Gastrocnemius medialis (tissue), 4 donors: Measurements from ENCODE around the gene ARHGEF9. TPM values are rescaled to one million over a fixed set of nuclear protein-coding genes. Genes with fewer than 3 reads are reported as not detected.
"Not testable (repeated sequence)": the region's sequence is repeated elsewhere in the genome, so short reads cannot be mapped to it uniquely, and the experiment has no call there.

Experiments used
- ATAC-seq, 2 donors: fragments of 150-250 bp; one replicate each; pipeline ENCODE4 v1.9.1; 2016
- DNase-seq, 2 donors: peaks; one replicate each; pipeline ENCODE4 v3.0.0-alpha.2; 2019
- H3K27ac ChIP-seq, 4 donors: fragments of 200-600 bp; sonication (generic); 1 replicate in 1 of 4; 2 replicates in 3 of 4; pipeline ENCODE4 v1.5.1; 2016 to 2018; ENCODE audit warnings: mild to moderate bottlenecking in 2 of 4, moderate library complexity in 1 of 4
- H3K27me3 ChIP-seq, 3 donors: fragments of 200-600 bp; sonication (generic) in 2 of 3; 1 replicate in 1 of 3; 2 replicates in 2 of 3; pipeline versions ENCODE4 v1.5.1 to v1.6.0; 2016 to 2019; ENCODE audit warnings: mild to moderate bottlenecking in 1 of 3, moderate library complexity in 1 of 3
- H3K36me3 ChIP-seq, 2 donors: fragments of 200-600 bp; sonication (generic) in 1 of 2; one replicate each; pipeline ENCODE4 v1.5.1; 2017 to 2018
- H3K4me1 ChIP-seq, 2 donors: fragments of 200-600 bp; sonication (generic) in 1 of 2; one replicate each; pipeline ENCODE4 v1.5.1; 2016 to 2017; ENCODE audit warnings: mild to moderate bottlenecking in 2 of 2
- H3K4me3 ChIP-seq, 4 donors: fragments of 200-600 bp; sonication (generic) in 3 of 4; 1 replicate in 1 of 4; 2 replicates in 3 of 4; pipeline ENCODE4 v1.5.1; 2016 to 2019; ENCODE audit warnings: mild to moderate bottlenecking in 2 of 4
- H3K9me3 ChIP-seq, 3 donors: fragments of 200-600 bp; sonication (generic) in 2 of 3; 1 replicate in 1 of 3; 2 replicates in 2 of 3; pipeline ENCODE4 v1.5.1; 2016 to 2019
- POLR2A ChIP-seq, 2 donors: fragments of 450-650 bp; IDR thresholded peaks; one replicate each; pipeline ENCODE4 v1.6.1; 2017; ENCODE audit warnings: antibody characterized with exemption in 2 of 2, mild to moderate bottlenecking in 2 of 2, moderate library complexity in 2 of 2
- in situ Hi-C, 4 donors: fragments of 200-750 bp; cut with MboI; loops; one replicate each; pipeline versions ENCODE4 v1.15.0 to v1.8.0; 2017; ENCODE audit warnings: low sequenced_read_pairs in 4 of 4
- intact Hi-C: fragments of 100-400 bp; cut with DNase I; formaldehyde crosslinking; loops from one replicate; pipeline ENCODE4 v1.15.1; 2023; ENCODE audit warnings: low total_unique reads
- total RNA-seq, 4 donors: library from RNA; depleted of rRNA; stranded (reverse); fragments of >200 nt; gene quantifications; one replicate each; pipeline versions ENCODE4 v1.1.0 to v1.2.3, GENCODE V29; 2016
- TF ChIP-seq, protein P1 (sequence below), 5 experiments: fragments of 450-650 bp in 3 of 5; fragments of 200-600 bp in 2 of 5; sonication (generic) in 2 of 5; IDR thresholded peaks in 4 of 5; conservative IDR thresholded peaks in 1 of 5; 1 replicate in 4 of 5; 2 replicates in 1 of 5; pipeline ENCODE4 v1.5.1; 2016 to 2019; ENCODE audit warnings: antibody characterized with exemption in 5 of 5, mild to moderate bottlenecking in 3 of 5, moderate library complexity in 3 of 5

Gene ARHGEF9
- total RNA-seq, 4 donors from 2014 or later: 2.0 to 6.6 (median 4.1) TPM

DNA sequence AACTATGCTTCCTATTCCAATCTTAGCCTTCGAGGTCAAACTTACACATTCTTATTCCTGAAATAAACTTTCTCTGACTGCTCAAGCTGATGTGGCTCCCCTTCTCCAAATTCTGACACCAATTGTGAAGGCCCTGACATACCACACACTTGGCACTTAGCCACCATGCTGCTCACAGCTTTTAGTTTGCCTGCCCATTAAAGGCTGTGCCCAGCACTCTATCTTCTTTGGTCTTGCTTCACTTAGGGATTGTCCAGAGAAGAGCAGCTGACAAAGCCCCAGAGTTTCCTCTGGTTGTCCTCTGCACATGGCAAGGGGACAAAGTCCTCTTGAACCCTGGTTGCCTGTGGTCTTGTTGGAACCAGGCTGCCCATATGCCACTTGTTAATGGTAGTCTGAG, 126.1 kb downstream of the ARHGEF9 start:
- intact Hi-C loops (no loop called here), in situ Hi-C loops (no loop called here)
- ATAC-seq (no peak), DNase-seq (no peak)
- no peaks in the 10 kb centered on the region for H3K36me3 ChIP-seq
- H3K4me3 ChIP-seq: no peak overlapping the region
- no peak overlapping the region for H3K27ac ChIP-seq
- no peaks in the 10 kb centered on the region for H3K9me3 ChIP-seq
- H3K4me1 ChIP-seq: no peaks in the 10 kb centered on the region
- TF ChIP-seq POLR2A (IDR thresholded peaks at IDR 0.05): no peak
- TF ChIP-seq, protein P1, sequence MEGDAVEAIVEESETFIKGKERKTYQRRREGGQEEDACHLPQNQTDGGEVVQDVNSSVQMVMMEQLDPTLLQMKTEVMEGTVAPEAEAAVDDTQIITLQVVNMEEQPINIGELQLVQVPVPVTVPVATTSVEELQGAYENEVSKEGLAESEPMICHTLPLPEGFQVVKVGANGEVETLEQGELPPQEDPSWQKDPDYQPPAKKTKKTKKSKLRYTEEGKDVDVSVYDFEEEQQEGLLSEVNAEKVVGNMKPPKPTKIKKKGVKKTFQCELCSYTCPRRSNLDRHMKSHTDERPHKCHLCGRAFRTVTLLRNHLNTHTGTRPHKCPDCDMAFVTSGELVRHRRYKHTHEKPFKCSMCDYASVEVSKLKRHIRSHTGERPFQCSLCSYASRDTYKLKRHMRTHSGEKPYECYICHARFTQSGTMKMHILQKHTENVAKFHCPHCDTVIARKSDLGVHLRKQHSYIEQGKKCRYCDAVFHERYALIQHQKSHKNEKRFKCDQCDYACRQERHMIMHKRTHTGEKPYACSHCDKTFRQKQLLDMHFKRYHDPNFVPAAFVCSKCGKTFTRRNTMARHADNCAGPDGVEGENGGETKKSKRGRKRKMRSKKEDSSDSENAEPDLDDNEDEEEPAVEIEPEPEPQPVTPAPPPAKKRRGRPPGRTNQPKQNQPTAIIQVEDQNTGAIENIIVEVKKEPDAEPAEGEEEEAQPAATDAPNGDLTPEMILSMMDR (IDR thresholded peaks at IDR 0.05 in 4 of 5, conservative IDR thresholded peaks at IDR 0.05 in 1 of 5): no peak
- no peaks in the 10 kb centered on the region for H3K27me3 ChIP-seq

GRCh38 chrX:63657821-63658220, 127.2 kb downstream of the ARHGEF9 start:
- in situ Hi-C loops: no loop called here
- Histone ChIP-seq H3K27ac (peak overlapping the region in 1 of 4 donors; percentile 6), H3K4me3 (no peak overlapping the region), H3K9me3 (no peaks in the 10 kb centered on the region), H3K27me3 (no peaks in the 10 kb centered on the region), H3K4me1 (no peaks in the 10 kb centered on the region), H3K36me3 (no peaks in the 10 kb centered on the region)
- TF ChIP-seq, protein P1 (IDR thresholded peaks at IDR 0.05 in 4 of 5, conservative IDR thresholded peaks at IDR 0.05 in 1 of 5): no peak
- TF ChIP-seq POLR2A (IDR thresholded peaks at IDR 0.05): no peak
- intact Hi-C loops: no loop called here
- ATAC-seq (no peak), DNase-seq (peak in 1 of 2 donors; percentile 28)

DNA sequence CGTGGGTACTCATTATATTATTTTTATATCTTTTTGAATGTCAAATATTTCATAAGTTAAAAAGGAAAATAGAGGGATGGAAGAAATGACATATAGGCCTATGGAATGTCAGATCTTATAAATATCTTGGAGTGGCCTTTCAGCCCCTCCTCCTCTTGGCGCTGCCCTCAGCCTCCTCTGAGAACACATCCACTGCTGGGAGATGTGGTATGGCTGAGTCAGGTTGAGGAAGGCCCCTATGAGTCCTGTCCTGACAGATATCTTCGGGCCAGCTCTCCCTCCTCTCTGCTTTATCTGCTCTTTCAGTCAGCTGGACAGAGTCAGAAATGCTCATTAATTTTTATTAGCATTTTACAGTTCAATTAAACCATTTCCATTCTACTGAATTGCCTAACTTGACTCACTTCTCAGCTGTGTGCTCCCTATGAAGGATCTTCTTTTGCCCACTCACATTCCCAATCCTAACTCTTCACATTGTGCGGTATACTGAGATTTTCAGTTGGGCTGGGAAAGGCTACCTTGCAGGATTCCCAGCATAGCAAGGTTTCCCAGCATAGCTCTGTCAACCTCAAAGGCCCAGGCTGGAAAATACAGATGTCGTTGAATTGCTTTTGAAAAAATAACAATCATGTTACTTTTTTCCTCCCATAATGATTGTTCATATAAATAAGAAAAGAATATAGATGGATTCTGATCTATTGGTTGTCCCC, 128.0 kb downstream of the ARHGEF9 start:
- no peaks in the 10 kb centered on the region for H3K4me1 ChIP-seq
- H3K36me3 ChIP-seq: no peaks in the 10 kb centered on the region
- H3K27ac ChIP-seq: peak overlapping the region in 1 of 4 donors; percentile 6
- no peak for DNase-seq
- TF ChIP-seq POLR2A (IDR thresholded peaks at IDR 0.05): no peak
- TF ChIP-seq, protein P1 (IDR thresholded peaks at IDR 0.05 in 4 of 5, conservative IDR thresholded peaks at IDR 0.05 in 1 of 5): no peak
- H3K27me3 ChIP-seq: no peaks in the 10 kb centered on the region
- no peaks in the 10 kb centered on the region for H3K9me3 ChIP-seq
- no peak overlapping the region for H3K4me3 ChIP-seq
- no peak for ATAC-seq
- intact Hi-C loops (no loop called here), in situ Hi-C loops (no loop called here)

- intact Hi-C loops: no loop called here
- DNase-seq (no peak), ATAC-seq (no peak)
- H3K4me1 ChIP-seq: no peaks in the 10 kb centered on the region
- no peaks in the 10 kb centered on the region for H3K27me3 ChIP-seq
- no peaks in the 10 kb centered on the region for H3K36me3 ChIP-seq
- in situ Hi-C loops: no loop called here
- no peak overlapping the region for H3K4me3 ChIP-seq
- TF ChIP-seq, protein P1 (IDR thresholded peaks at IDR 0.05 in 4 of 5, conservative IDR thresholded peaks at IDR 0.05 in 1 of 5): no peak
- TF ChIP-seq POLR2A (IDR thresholded peaks at IDR 0.05): no peak
- H3K9me3 ChIP-seq: no peaks in the 10 kb centered on the region
- no peak overlapping the region for H3K27ac ChIP-seq
These were observed 132.8 kb downstream of the ARHGEF9 start for GRCh38 chrX:63652086-63652765.

DNA sequence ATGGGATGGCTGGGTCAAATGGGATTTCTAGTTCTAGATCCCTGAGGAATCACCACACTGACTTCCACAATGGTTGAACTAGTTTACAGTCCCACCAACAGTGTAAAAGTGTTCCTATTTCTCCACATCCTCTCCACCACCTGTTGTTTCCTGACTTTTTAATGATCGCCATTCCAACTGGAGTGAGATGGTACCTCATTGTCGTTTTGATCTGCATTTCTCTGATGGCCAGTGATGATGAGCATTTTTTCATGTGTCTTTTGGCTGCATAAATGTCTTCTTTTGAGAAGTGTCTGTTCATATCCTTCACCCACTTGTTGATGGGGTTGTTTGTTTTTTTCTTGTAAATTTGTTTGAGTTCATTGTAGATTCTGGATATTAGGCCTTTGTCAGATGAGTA, 139.3 kb downstream of the ARHGEF9 start:
- H3K36me3 ChIP-seq, H3K27me3 ChIP-seq, H3K4me3 ChIP-seq, H3K4me1 ChIP-seq, in situ Hi-C loops, ATAC-seq, H3K9me3 ChIP-seq, H3K27ac ChIP-seq, intact Hi-C loops, DNase-seq: not testable (repeated sequence)
